H1 (cell line): Measurements from ENCODE around the gene MAP10. TPM values are rescaled to one million over a fixed set of nuclear protein-coding genes. Genes with fewer than 3 reads are reported as not detected.

Source experiments
- NANOG ChIP-seq: IDR thresholded peaks from 2 replicates; pipeline ENCODE4 v1.6.1; 2011; ENCODE audit warnings: low read length, low read depth, mild to moderate bottlenecking, inconsistent platforms; ENCODE audit not compliant: insufficient read depth, poor library complexity, severe bottlenecking
- POLR2A ChIP-seq, 2 experiments: IDR thresholded peaks; 1 replicate in 1 of 2; 2 replicates in 1 of 2; pipeline ENCODE4 v1.6.1; 2011; ENCODE audit warnings: low read depth in 2 of 2, low read length in 2 of 2, mild to moderate bottlenecking in 2 of 2; ENCODE audit errors: control extremely low read depth in 1 of 2
- polyA plus RNA-seq, 7 experiments: library from polyadenylated mRNA; depleted of rRNA in 3 of 7; stranded (reverse) in 5 of 7; unstranded in 2 of 7; fragments of >200 nt in 5 of 7; fragments of 200-250 nt in 2 of 7; gene quantifications; 1 replicate in 5 of 7; 2 replicates in 1 of 7; 4 replicates in 1 of 7; pipeline versions ENCODE4 v1.2.1 to v1.2.3, GENCODE V29; 2011 to 2013; ENCODE audit warnings: missing spikeins in 2 of 7, mixed read lengths in 2 of 7
- total RNA-seq: library from RNA; stranded (reverse); fragmentation: NEBNext Ultra II Directional; extraction: Animal tissue kit (Norgen Biotek cat#: 25700); gene quantifications from 2 replicates; pipeline ENCODE4 v1.2.1, GENCODE V29; 2021

Gene MAP10
- total and polyA plus RNA-seq, 2 of the 8 experiments (the other 6 are each of a cell fraction or from before 2014, with no cell fraction given): 1.5 to 3.5 TPM

- TF ChIP-seq NANOG: no peak
- TF ChIP-seq POLR2A (IDR thresholded peaks at IDR 0.05; ENCODE audit: control extremely low read depth in 1 of 2, low read depth in 2 of 2, low read length in 2 of 2): no peak
These were observed 36.8 kb downstream of the MAP10 start (continued) for GRCh38 chr1:232841823-232842565.
